GM18508 (cell line): Measurements from ENCODE around the gene MR1.

Experiments
- ATAC-seq: cut with Tn5 transposase; IDR thresholded peaks from one replicate; pipeline ENCODE4 v1.9.1; 2021; ENCODE audit warnings: moderate number of reproducible peaks; ENCODE audit not compliant: insufficient read depth, unreplicated experiment

The MR1 gene

GRCh38 chr1:181033799-181034451 is at the start of gene MR1:
MR1 (plus strand) TSS chr1:181033983; CDS start chr1:181034008, 25 bp downstream.
- peak; percentile 90 for ATAC-seq

- ATAC-seq: no peak
Observed at GRCh38 chr1:180988253-180988752, 45.5 kb upstream of the MR1 start.

- ATAC-seq: no peak
Observed at GRCh38 chr1:180994262-180994661, 39.5 kb upstream of the MR1 start.

- ATAC-seq: no peak
Observed at GRCh38 chr1:180997843-180998504, 35.8 kb upstream of the MR1 start.

GRCh38 chr1:181001091-181001780 is 32.5 kb upstream of the MR1 start:
- no peak for ATAC-seq

- ATAC-seq: no peak
Observed at GRCh38 chr1:181002582-181003172, 31.1 kb upstream of the MR1 start.

GRCh38 chr1:181010789-181011188 is 23.0 kb upstream of the MR1 start:
- no peak for ATAC-seq

- ATAC-seq: no peak
Observed at GRCh38 chr1:181011301-181012202, 22.2 kb upstream of the MR1 start.

GRCh38 chr1:181012203-181012745 is 21.5 kb upstream of the MR1 start:
- no peak for ATAC-seq

GRCh38 chr1:181013144-181013543 is 20.6 kb upstream of the MR1 start:
- no peak for ATAC-seq

GRCh38 chr1:181014477-181015250 is 19.1 kb upstream of the MR1 start:
- no peak for ATAC-seq

- no peak for ATAC-seq
Observed at GRCh38 chr1:181015251-181015615, 18.6 kb upstream of the MR1 start.

GRCh38 chr1:181016563-181016962 is 17.2 kb upstream of the MR1 start:
- ATAC-seq: no peak

GRCh38 chr1:181018901-181019681 is 14.7 kb upstream of the MR1 start:
- no peak for ATAC-seq

- ATAC-seq: no peak
Observed at GRCh38 chr1:181021159-181021558, 12.6 kb upstream of the MR1 start.

GRCh38 chr1:181021811-181022434 is 11.9 kb upstream of the MR1 start:
- no peak for ATAC-seq

- no peak for ATAC-seq
Observed at GRCh38 chr1:181023265-181024057, 10.3 kb upstream of the MR1 start.
